ENCODE measurements around the gene GLI3.

GLI3 gene

GRCh38 chr7:42025635-42026375 is 211.2 kb downstream of the GLI3 start:
- no peak for DNase-seq

DNA sequence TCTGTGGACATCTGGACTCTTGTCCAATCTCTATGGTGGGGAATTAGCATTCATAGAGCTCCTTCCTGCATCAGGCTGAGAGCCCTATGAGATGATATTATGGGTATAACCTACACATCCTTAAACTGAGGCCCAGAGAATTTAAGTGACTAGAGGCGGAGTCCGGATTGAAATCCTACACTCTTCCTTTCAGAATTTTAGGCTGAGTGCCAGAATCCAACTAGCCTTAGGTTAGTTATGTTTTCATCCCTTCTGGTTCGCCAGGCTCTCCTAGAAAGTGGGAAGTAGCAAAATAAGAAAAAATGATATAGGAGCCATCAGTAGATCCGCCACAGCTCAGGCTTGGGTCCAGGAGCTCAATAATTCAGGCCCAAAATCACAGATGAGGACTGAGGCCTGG is 212.5 kb downstream of the GLI3 start:
- DNase-seq, result no peak

DNA sequence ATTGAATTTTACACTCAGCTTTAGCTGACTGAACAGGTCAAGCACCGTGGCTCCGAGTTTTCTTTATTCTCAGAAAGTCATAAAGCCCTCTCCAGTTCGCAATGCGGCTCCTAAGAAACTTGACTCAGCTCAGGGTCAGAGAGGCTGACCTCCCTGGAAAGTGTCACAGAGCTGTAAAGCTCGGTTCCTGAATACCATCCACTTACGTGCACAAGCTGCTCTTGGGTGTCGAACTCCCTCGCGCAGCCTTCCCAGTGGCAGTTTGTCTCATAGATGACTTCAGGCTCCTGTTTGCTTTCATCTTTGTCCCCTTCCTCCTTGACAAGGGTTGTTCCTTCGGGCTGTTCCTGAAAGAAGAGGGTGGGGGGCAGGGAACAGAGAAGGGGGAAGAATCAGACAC is 213.7 kb downstream of the GLI3 start:
- no peak for DNase-seq

DNA sequence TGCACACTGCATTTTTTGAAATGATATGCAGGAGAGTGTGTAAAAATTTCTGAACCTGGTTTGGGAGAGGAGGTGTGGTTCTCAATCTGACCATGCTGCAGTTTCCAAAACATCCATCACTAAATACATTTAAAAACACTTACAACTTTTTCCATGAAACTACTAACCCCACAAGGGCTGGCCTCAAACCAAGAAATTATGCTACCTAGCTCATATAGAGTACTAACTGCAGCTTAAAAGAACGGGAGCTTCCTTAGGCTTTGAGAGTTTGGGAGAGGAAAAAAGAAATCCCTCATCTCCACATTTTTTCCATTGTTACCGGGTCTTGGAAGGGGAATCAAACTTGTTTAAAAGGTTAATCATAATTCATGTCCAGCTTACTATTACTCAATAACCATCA is 214.2 kb downstream of the GLI3 start:
- DNase-seq, result no peak

GRCh38 chr7:42022056-42022455 is 215.0 kb downstream of the GLI3 start:
- no peak for DNase-seq

- DNase-seq, result no peak
Observed at GRCh38 chr7:42021631-42022030, 215.4 kb downstream of the GLI3 start.

DNA sequence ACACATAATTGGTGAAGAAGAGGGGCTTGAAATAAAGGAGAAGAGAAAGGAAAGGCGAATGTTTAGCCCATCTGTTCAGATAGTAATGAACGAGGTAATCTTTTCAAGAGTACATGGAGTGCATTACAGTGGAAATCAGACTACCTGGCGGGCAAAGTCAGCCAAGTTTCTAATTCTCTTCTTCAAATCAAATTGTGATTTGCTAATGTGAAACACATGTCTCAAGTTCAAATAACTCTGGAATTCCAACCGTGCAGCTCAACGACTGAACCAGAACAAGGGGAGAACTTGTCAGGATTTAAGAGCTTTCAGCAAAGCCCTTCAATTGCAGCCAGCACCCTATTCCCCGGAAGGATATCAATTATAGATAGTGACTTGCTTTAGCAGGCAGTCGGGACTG is 216.9 kb downstream of the GLI3 start:
- no peak for DNase-seq

DNA sequence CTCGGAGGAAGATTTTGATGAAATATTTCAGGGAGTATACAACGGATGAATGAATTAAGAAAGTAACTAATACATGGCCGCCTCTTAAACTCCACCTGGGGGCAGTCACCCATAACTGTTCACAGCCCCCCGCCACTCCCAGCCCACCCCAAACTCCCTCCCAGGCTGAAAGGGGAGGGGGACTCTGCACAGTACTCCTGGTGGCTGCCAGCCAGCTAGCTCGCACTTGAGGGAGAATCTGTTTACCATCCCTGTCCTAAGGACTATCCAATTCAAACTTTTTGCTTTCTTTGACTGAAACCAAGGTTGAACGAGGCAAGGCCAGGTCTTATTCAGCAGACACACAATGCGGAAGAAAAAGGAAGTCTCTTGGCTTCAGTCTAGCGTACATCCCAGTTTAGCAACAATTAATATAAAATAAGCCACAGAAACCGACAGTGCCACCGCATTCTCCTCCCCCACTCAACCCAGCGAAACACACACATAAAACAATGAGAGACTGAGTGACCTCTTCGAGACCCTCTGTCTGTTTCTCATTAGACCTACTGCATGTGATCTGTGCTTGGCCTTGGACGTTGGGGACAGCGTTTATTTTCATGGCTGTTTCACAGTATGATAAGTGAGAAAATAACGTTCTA is 219.5 kb downstream of the GLI3 start:
- no peak for DNase-seq

DNA sequence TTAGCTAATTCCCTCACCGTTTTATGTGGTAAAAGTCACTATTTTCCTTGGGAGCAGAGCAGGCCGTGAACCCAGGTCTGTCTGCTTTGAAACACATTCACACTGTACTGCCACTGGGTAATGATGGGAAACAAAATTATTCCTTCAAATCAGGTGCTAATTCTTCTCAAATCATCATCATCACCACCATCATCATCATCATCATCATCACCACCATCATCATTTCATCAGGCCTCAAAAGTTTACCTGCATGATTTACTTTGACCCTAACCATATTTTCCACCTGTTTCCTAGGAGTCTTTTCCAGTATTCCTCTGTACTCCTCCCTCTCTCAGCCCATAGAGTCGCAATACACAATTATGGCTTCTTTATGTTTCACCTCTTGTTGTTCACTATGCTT is 220.5 kb downstream of the GLI3 start:
- no peak for DNase-seq

- DNase-seq, result no peak
Observed at GRCh38 chr7:42014625-42015618, 222.1 kb downstream of the GLI3 start.

GRCh38 chr7:42012786-42013360 is 224.1 kb downstream of the GLI3 start:
- no peak for DNase-seq

- DNase-seq, result no peak
Observed at GRCh38 chr7:42012313-42012712, 224.7 kb downstream of the GLI3 start.

- no peak for DNase-seq
Observed at GRCh38 chr7:42011846-42012245, 225.2 kb downstream of the GLI3 start.

GRCh38 chr7:42010751-42011150 is 226.3 kb downstream of the GLI3 start:
- DNase-seq, result no peak

DNA sequence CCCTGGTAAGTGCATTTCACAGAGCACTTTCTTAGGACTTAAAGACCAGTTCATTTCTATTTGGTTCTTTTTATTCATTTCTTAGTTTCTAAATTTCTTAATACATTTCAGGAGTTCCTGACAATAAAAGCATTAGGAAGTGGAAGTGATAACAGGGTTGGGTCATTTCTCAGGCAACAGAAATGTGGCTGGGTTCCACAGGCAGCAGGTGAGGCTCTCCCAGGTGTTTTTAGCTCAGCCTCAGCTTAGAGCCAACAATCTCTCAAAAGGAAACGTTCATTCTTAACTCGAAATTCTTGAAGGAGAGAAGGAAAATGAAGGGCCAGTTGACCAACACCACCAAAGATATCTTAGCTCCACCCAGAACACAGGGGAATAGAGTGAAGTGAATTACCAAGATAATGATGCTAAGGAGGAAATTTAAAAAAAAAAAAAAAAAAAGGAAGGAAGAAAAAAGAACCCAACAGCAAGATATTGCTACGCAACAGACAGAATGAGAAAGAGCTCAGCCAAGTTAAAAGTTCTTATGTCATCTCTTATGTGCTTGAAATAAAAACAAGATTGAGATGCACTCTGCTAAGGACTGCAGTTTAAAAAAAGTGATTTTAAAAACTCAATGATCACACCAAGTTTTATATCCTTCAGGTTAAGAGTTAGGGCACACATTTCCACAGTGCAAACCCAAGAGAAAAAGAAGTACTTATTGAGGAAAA is 230.1 kb downstream of the GLI3 start:
- no peak for DNase-seq

DNA sequence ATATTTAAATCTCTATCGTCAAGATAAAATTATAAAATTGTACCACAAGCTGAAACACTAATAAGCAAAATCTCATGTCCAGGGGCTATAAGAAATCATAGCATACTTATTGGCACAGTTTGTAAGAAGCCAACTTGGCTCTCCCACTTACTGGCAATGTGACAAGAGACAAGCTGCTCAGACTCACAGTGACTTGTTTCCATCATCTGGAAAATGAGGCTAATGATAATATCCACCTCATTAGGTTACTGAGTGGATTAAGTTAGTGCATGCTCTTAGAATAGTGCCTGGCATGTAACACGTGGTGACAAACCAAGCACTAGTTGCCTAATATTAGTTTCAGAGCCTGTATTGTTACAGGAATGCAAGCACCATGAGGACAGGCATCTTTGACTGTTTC is 234.4 kb downstream of the GLI3 start:
- DNase-seq, result no peak

- no peak for DNase-seq
Observed at GRCh38 chr7:41999736-42000283, 237.2 kb downstream of the GLI3 start.

- DNase-seq, result no peak
Observed at GRCh38 chr7:41998041-41998440, 239.0 kb downstream of the GLI3 start.

DNA sequence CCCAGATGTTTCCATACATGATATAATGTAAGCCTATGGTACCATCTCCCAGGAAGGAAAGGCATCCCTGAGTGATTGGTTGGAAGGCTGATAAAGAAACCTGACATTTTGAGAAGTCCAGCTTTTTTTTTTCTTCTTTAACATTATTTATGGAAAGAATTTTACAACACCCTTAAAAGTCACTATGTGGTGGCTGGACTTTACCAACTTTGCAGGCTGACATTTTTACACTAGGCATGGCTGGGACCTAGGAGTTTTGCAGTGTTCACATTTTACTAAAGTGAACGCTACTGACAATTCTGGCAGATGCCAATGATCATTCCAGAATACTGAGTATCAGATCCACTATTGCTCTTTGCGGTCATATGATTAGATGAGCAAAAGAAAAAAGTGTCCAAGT is 239.9 kb downstream of the GLI3 start:
- DNase-seq, result no peak

DNA sequence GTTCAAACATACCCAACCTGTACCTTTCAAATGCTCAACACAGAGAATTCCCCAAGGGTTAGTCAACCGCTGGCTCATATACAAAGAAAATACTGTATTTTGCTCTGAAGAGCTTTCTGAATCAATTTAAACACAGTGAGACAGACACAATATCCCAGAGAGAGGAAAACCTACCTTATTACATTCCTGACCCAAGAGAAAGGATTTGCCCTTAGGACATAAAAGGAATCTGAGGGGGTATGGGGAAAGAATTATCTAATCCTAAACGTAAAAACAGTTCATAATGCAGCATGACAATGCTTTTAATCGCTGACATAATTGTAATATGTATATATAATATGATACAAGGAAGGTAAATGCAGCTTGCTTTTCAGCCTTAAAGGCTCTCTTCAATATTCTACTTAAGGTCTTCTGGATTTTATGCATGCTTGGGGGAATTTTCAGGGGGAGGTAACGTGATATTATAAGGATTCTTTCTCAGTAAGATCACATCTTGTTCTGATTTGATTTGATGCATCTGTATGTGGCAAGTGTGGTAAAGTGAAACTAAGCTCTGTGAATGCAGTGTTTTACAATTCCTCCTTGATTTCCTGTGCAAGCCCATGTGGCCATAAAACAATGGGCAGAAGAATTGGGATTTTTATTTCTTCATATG is 240.5 kb downstream of the GLI3 start:
- no peak for DNase-seq

DNA sequence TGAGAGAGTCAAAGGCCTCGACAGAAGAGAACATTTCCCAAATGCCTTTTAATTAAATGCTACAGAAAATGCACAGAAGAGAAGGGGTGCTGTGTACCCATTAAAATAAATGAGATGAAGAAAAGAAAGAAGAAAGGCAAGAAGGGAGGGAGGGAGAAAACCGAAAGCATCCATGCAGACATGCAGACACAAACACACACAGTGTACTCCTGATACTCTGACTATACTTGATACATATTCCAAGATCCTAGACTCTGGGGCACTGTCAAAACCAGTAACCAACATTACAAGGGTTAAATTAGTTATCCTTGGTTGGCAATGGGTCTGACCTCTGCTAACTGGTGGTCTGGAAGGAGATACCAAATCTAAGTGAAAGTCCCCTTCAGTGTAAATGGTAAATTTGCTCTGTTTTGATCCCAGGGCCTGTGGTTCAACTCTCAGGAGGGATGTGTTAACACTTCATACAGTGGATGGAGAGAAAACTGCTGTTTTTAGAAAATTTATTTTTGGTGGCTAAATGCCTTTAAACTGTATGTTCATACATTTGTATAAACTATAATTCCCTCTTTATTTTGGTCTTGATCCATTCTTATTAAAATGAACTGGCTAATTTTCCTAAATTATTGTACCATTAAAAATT is 241.3 kb downstream of the GLI3 start:
- DNase-seq, result no peak
